Stimulated activated memory B cell treated with anti-CD40 and anti-IgM and Interleukin-4, amounts not matched to agents 10 μg/mL and 1 μg/mL and 100 μg/mL, for 72 hours (primary cell): ENCODE data around the gene STRIT1.

ENCODE experiments used
- ATAC-seq: fragments of 150-1000 bp; cut with Tn5 transposase; 2 replicates; pipeline ENCODE4 v1.10.0; 2021
- H3K27ac Mint-ChIP-seq: one replicate; pipeline ENCODE4 v1.8.0; 2022; ENCODE audit warnings: mild to moderate bottlenecking, mixed read lengths
- H3K27me3 Mint-ChIP-seq: one replicate; pipeline ENCODE4 v1.8.0; 2022; ENCODE audit warnings: mixed read lengths
- H3K36me3 Mint-ChIP-seq: one replicate; pipeline ENCODE4 v1.8.0; 2022; ENCODE audit warnings: mixed read lengths
- H3K4me1 Mint-ChIP-seq: one replicate; pipeline ENCODE4 v1.8.0; 2022; ENCODE audit warnings: mixed read lengths
- H3K4me3 Mint-ChIP-seq: one replicate; pipeline ENCODE4 v1.8.0; 2022; ENCODE audit warnings: mild to moderate bottlenecking, moderate library complexity, mixed read lengths
- H3K9me3 Mint-ChIP-seq: one replicate; pipeline ENCODE4 v1.8.0; 2022; ENCODE audit warnings: mixed read lengths

Gene STRIT1

GRCh38 chr3:155323063-155323666, 29.7 kb upstream of the STRIT1 start:
- no peaks in the 10 kb centered on the region for H3K9me3 Mint-ChIP-seq
- H3K4me1 Mint-ChIP-seq = no peaks in the 10 kb centered on the region
- no peak overlapping the region for H3K27ac Mint-ChIP-seq
- no peaks in the 10 kb centered on the region for H3K27me3 Mint-ChIP-seq
- H3K4me3 Mint-ChIP-seq = no peak overlapping the region
- no peak for ATAC-seq
- H3K36me3 Mint-ChIP-seq = no peaks in the 10 kb centered on the region

- H3K36me3 Mint-ChIP-seq = no peaks in the 10 kb centered on the region
- no peak overlapping the region for H3K4me3 Mint-ChIP-seq
- no peaks in the 10 kb centered on the region for H3K27me3 Mint-ChIP-seq
- no peak for ATAC-seq
- H3K9me3 Mint-ChIP-seq = no peaks in the 10 kb centered on the region
- H3K27ac Mint-ChIP-seq = no peak overlapping the region
- H3K4me1 Mint-ChIP-seq = no peaks in the 10 kb centered on the region
Observed at GRCh38 chr3:155321418-155321817, 27.9 kb upstream of the STRIT1 start.

GRCh38 chr3:155320934-155321333, 27.5 kb upstream of the STRIT1 start:
- no peak for ATAC-seq
- Mint-ChIP-seq H3K36me3 (no peaks in the 10 kb centered on the region), H3K27ac (no peak overlapping the region), H3K4me3 (no peak overlapping the region), H3K9me3 (no peaks in the 10 kb centered on the region), H3K4me1 (no peaks in the 10 kb centered on the region), H3K27me3 (no peaks in the 10 kb centered on the region)

GRCh38 chr3:155318740-155319139, 25.3 kb upstream of the STRIT1 start:
- Mint-ChIP-seq H3K27me3 (no peaks in the 10 kb centered on the region), H3K4me1 (no peaks in the 10 kb centered on the region), H3K9me3 (no peaks in the 10 kb centered on the region), H3K27ac (no peak overlapping the region), H3K4me3 (no peak overlapping the region), H3K36me3 (no peaks in the 10 kb centered on the region)
- no peak for ATAC-seq

GRCh38 chr3:155317211-155317610, 23.7 kb upstream of the STRIT1 start:
- Mint-ChIP-seq H3K27me3 (no peaks in the 10 kb centered on the region), H3K9me3 (no peaks in the 10 kb centered on the region), H3K27ac (no peak overlapping the region), H3K36me3 (no peaks in the 10 kb centered on the region), H3K4me1 (no peaks in the 10 kb centered on the region), H3K4me3 (no peak overlapping the region)
- ATAC-seq = no peak

GRCh38 chr3:155316426-155316825, 22.9 kb upstream of the STRIT1 start:
- no peaks in the 10 kb centered on the region for H3K36me3 Mint-ChIP-seq
- no peaks in the 10 kb centered on the region for H3K9me3 Mint-ChIP-seq
- H3K27ac Mint-ChIP-seq = no peak overlapping the region
- no peak for ATAC-seq
- no peaks in the 10 kb centered on the region for H3K27me3 Mint-ChIP-seq
- H3K4me3 Mint-ChIP-seq = no peak overlapping the region
- H3K4me1 Mint-ChIP-seq = no peaks in the 10 kb centered on the region

GRCh38 chr3:155313916-155314315, 20.4 kb upstream of the STRIT1 start:
- H3K27me3 Mint-ChIP-seq = no peaks in the 10 kb centered on the region
- ATAC-seq = no peak
- no peaks in the 10 kb centered on the region for H3K9me3 Mint-ChIP-seq
- no peaks in the 10 kb centered on the region for H3K4me1 Mint-ChIP-seq
- H3K27ac Mint-ChIP-seq = no peak overlapping the region
- no peak overlapping the region for H3K4me3 Mint-ChIP-seq
- H3K36me3 Mint-ChIP-seq = no peaks in the 10 kb centered on the region

GRCh38 chr3:155313300-155313699, 19.8 kb upstream of the STRIT1 start:
- H3K4me3 Mint-ChIP-seq = no peak overlapping the region
- H3K27me3 Mint-ChIP-seq = no peaks in the 10 kb centered on the region
- no peak overlapping the region for H3K27ac Mint-ChIP-seq
- H3K4me1 Mint-ChIP-seq = no peaks in the 10 kb centered on the region
- H3K36me3 Mint-ChIP-seq = no peaks in the 10 kb centered on the region
- ATAC-seq = no peak
- no peaks in the 10 kb centered on the region for H3K9me3 Mint-ChIP-seq

- Mint-ChIP-seq H3K27ac (no peak overlapping the region), H3K36me3 (no peaks in the 10 kb centered on the region), H3K4me1 (no peaks in the 10 kb centered on the region), H3K27me3 (no peaks in the 10 kb centered on the region), H3K4me3 (no peak overlapping the region), H3K9me3 (no peaks in the 10 kb centered on the region)
- ATAC-seq = no peak
Observed at GRCh38 chr3:155312781-155313180, 19.3 kb upstream of the STRIT1 start.

- no peaks in the 10 kb centered on the region for H3K4me1 Mint-ChIP-seq
- H3K36me3 Mint-ChIP-seq = no peaks in the 10 kb centered on the region
- H3K4me3 Mint-ChIP-seq = no peak overlapping the region
- H3K27me3 Mint-ChIP-seq = no peaks in the 10 kb centered on the region
- H3K27ac Mint-ChIP-seq = no peak overlapping the region
- H3K9me3 Mint-ChIP-seq = no peaks in the 10 kb centered on the region
- ATAC-seq = no peak
Observed at GRCh38 chr3:155309581-155309980, 16.1 kb upstream of the STRIT1 start.

GRCh38 chr3:155308831-155309230, 15.3 kb upstream of the STRIT1 start:
- Mint-ChIP-seq H3K27ac (no peak overlapping the region), H3K27me3 (no peaks in the 10 kb centered on the region), H3K4me3 (no peak overlapping the region), H3K4me1 (no peaks in the 10 kb centered on the region), H3K9me3 (no peaks in the 10 kb centered on the region), H3K36me3 (no peaks in the 10 kb centered on the region)
- ATAC-seq = no peak

- ATAC-seq = no peak
- H3K27ac Mint-ChIP-seq = no peak overlapping the region
- no peaks in the 10 kb centered on the region for H3K27me3 Mint-ChIP-seq
- no peaks in the 10 kb centered on the region for H3K36me3 Mint-ChIP-seq
- H3K9me3 Mint-ChIP-seq = no peaks in the 10 kb centered on the region
- no peak overlapping the region for H3K4me3 Mint-ChIP-seq
- no peaks in the 10 kb centered on the region for H3K4me1 Mint-ChIP-seq
Observed at GRCh38 chr3:155307183-155307582, 13.7 kb upstream of the STRIT1 start.

- Mint-ChIP-seq H3K36me3 (no peaks in the 10 kb centered on the region), H3K9me3 (peaks cover 5% of the 10 kb centered on the region), H3K4me1 (no peaks in the 10 kb centered on the region), H3K27ac (no peak overlapping the region), H3K4me3 (no peak overlapping the region), H3K27me3 (no peaks in the 10 kb centered on the region)
- no peak for ATAC-seq
Observed at GRCh38 chr3:155304394-155304793, 10.9 kb upstream of the STRIT1 start.

- H3K27ac Mint-ChIP-seq = no peak overlapping the region
- H3K4me3 Mint-ChIP-seq = no peak overlapping the region
- ATAC-seq = no peak
- no peaks in the 10 kb centered on the region for H3K4me1 Mint-ChIP-seq
- H3K36me3 Mint-ChIP-seq = no peaks in the 10 kb centered on the region
- no peaks in the 10 kb centered on the region for H3K27me3 Mint-ChIP-seq
- H3K9me3 Mint-ChIP-seq = peaks cover 5% of the 10 kb centered on the region
Observed at GRCh38 chr3:155303540-155304097, 10.1 kb upstream of the STRIT1 start.

- Mint-ChIP-seq H3K4me1 (no peaks in the 10 kb centered on the region), H3K27ac (no peak overlapping the region), H3K9me3 (peaks cover 5% of the 10 kb centered on the region), H3K36me3 (no peaks in the 10 kb centered on the region), H3K4me3 (no peak overlapping the region), H3K27me3 (no peaks in the 10 kb centered on the region)
- ATAC-seq = no peak
Observed at GRCh38 chr3:155302891-155303290, 9.4 kb upstream of the STRIT1 start.

GRCh38 chr3:155302481-155302880, 9.0 kb upstream of the STRIT1 start:
- Mint-ChIP-seq H3K27me3 (no peaks in the 10 kb centered on the region), H3K4me1 (no peaks in the 10 kb centered on the region), H3K9me3 (peaks cover 8% of the 10 kb centered on the region), H3K36me3 (no peaks in the 10 kb centered on the region), H3K27ac (no peak overlapping the region), H3K4me3 (no peak overlapping the region)
- ATAC-seq = no peak

GRCh38 chr3:155297100-155297499, 3.6 kb upstream of the STRIT1 start:
- Mint-ChIP-seq H3K9me3 (peaks cover 13% of the 10 kb centered on the region), H3K36me3 (no peaks in the 10 kb centered on the region), H3K27me3 (no peaks in the 10 kb centered on the region), H3K4me3 (no peak overlapping the region), H3K27ac (no peak overlapping the region), H3K4me1 (no peaks in the 10 kb centered on the region)
- ATAC-seq = no peak
